ENCODE measurements around the gene C15orf40.
"Not testable (repeated sequence)": the region's sequence is repeated elsewhere in the genome, so short reads cannot be mapped to it uniquely, and the experiment has no call there.

The C15orf40 gene

GRCh38 chr15:82950746-82951370, 60.6 kb downstream of the C15orf40 start:
- DNase-seq = peak; percentile 37

- DNase-seq = no peak
Measured at GRCh38 chr15:82950295-82950694, 61.1 kb downstream of the C15orf40 start.

GRCh38 chr15:82946155-82946701, 65.2 kb downstream of the C15orf40 start:
- DNase-seq = no peak

GRCh38 chr15:82945326-82945725, 66.1 kb downstream of the C15orf40 start:
- no peak for DNase-seq

- no peak for DNase-seq
Measured at GRCh38 chr15:82944821-82945220, 66.6 kb downstream of the C15orf40 start.

GRCh38 chr15:82944056-82944455, 67.4 kb downstream of the C15orf40 start:
- no peak for DNase-seq

- no peak for DNase-seq
Measured at GRCh38 chr15:82943176-82943575, 68.3 kb downstream of the C15orf40 start.

- DNase-seq = no peak
Measured at GRCh38 chr15:82942691-82943090, 68.7 kb downstream of the C15orf40 start.

GRCh38 chr15:82939678-82940077, 71.8 kb downstream of the C15orf40 start:
- DNase-seq = not testable (repeated sequence)

Data from activated CD4-positive, alpha-beta T cell treated with anti-CD3 and anti-CD28 coated beads, Interleukin-2, Interleukin-6, amounts not matched to agents 100 ng/mL and 50 ng/mL, durations not matched to agents 16 hours and 8 hours (primary cell).